HG02759 (cell line): ENCODE measurements around the gene MTERF4.

Experiments
- ATAC-seq: cut with Tn5 transposase; IDR thresholded peaks from one replicate; pipeline ENCODE4 v1.9.1; 2021; ENCODE audit warnings: mild to moderate bottlenecking, moderate library complexity; ENCODE audit not compliant: unreplicated experiment

The MTERF4 gene

GRCh38 chr2:241134711-241135110 is 32.6 kb upstream of the MTERF4 start:
- ATAC-seq, result no peak

- no peak for ATAC-seq
Observed at GRCh38 chr2:241133436-241133820, 31.3 kb upstream of the MTERF4 start.

- no peak for ATAC-seq
Observed at GRCh38 chr2:241132538-241133435, 30.7 kb upstream of the MTERF4 start.

GRCh38 chr2:241131531-241131930 is 29.4 kb upstream of the MTERF4 start:
- no peak for ATAC-seq

GRCh38 chr2:241130316-241130715 is 28.2 kb upstream of the MTERF4 start:
- no peak for ATAC-seq

GRCh38 chr2:241129086-241129871 is 27.2 kb upstream of the MTERF4 start:
- ATAC-seq, result no peak

GRCh38 chr2:241128266-241128665 is 26.2 kb upstream of the MTERF4 start:
- ATAC-seq, result no peak

GRCh38 chr2:241126771-241127202 is 24.7 kb upstream of the MTERF4 start:
- no peak for ATAC-seq

GRCh38 chr2:241126201-241126611 is 24.1 kb upstream of the MTERF4 start:
- no peak for ATAC-seq

GRCh38 chr2:241125626-241126025 is 23.5 kb upstream of the MTERF4 start:
- no peak for ATAC-seq

- ATAC-seq, result no peak
Observed at GRCh38 chr2:241123816-241124536, 21.9 kb upstream of the MTERF4 start.

GRCh38 chr2:241122376-241123002 is 20.4 kb upstream of the MTERF4 start:
- ATAC-seq, result no peak

- ATAC-seq, result no peak
Observed at GRCh38 chr2:241121008-241121407, 18.9 kb upstream of the MTERF4 start.

- no peak for ATAC-seq
Observed at GRCh38 chr2:241120440-241120839, 18.4 kb upstream of the MTERF4 start.

- no peak for ATAC-seq
Observed at GRCh38 chr2:241118737-241119505, 16.8 kb upstream of the MTERF4 start.

GRCh38 chr2:241116606-241117560 is 14.8 kb upstream of the MTERF4 start:
- ATAC-seq, result no peak

GRCh38 chr2:241115361-241115760 is 13.3 kb upstream of the MTERF4 start:
- ATAC-seq, result no peak

GRCh38 chr2:241114836-241115235 is 12.7 kb upstream of the MTERF4 start:
- no peak for ATAC-seq

- ATAC-seq, result no peak
Observed at GRCh38 chr2:241112592-241112991, 10.5 kb upstream of the MTERF4 start.
